Endometrial microvascular endothelial cells (primary cell): ENCODE data around the gene SH3RF3. TPM values are rescaled to one million over a fixed set of nuclear protein-coding genes. Genes with fewer than 3 reads are reported as not detected.

Experiments
- in situ Hi-C: cut with HindIII; loops from 2 replicates; pipeline ENCODE4 v1.10.0; 2017; ENCODE audit warnings: low sequenced_read_pairs, low pct_unique_long_range_greater_than_20kb; ENCODE audit errors: inconsistent ontology term
- total RNA-seq: library from RNA; depleted of rRNA; stranded (reverse); fragments of >200 nt; gene quantifications from one replicate; pipeline ENCODE4 v1.2.3, GENCODE V29; 2015; ENCODE audit errors: inconsistent ontology term

The SH3RF3 gene
- total RNA-seq, 1 donor from 2014 or later: 11.7 TPM

DNA sequence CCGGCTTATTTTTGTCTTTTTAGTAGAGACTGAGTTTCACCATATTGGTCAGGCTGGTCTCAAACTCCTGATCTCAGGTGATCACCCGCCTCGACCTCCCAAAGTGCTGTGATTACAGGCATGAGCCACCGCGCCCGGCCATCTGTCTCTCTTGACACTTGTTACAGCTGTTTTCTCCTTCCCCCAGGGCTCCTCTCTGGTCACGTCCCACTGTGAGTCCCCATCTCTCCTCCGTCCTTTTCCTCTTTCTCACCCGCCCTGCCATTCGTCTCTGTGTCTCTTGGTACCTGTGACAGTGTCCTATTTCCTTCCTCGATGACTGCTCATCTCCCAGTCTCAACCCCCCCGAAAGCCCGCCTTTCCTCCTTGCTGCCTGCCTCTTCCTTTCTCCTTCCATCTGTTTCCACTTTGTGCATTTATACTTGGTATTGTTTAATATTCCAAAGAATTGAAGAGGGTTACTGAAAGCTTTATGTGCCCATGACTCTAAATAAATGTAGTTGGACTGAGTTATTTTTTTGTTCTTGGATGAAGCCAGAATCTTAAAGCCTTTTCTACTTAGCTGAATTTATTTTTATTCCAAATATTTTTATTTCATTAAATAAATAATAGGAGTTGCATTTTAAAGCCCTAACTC lies 241.5 kb downstream of the SH3RF3 start:
- in situ Hi-C loops: no loop called here

DNA sequence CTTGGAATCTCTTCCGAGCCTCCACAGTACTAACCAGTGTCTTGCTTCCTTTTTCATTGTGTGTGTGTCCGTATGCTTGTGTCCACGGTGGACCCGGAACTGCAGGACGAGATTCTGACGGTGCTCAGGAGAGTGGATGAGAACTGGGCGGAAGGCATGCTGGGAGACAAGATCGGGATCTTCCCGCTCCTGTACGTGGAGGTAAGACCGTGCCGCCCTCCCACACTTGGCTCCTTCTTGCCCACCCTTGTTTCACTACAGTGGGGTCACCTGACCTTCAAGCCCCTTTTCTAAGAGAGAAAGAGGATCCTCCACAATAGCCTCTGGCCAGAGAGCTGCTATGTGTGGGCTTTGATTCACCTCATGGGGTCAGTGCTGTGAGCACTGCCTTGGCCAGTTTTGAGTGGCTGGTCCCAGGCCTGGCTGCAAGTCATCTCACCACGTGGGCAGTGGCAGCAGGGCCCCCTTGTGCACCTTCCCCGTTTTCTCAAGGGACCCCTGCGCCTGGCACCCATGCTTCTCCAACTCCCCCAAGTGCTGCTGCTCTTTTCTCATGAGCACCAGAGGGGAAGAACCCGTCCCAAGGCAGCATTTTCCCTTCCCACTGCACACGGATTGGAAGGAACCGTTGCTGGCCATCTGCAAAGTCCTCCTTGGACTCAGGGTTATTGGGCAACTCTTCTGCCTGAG lies 242.6 kb downstream of the SH3RF3 start:
- in situ Hi-C loops: no loop called here

DNA sequence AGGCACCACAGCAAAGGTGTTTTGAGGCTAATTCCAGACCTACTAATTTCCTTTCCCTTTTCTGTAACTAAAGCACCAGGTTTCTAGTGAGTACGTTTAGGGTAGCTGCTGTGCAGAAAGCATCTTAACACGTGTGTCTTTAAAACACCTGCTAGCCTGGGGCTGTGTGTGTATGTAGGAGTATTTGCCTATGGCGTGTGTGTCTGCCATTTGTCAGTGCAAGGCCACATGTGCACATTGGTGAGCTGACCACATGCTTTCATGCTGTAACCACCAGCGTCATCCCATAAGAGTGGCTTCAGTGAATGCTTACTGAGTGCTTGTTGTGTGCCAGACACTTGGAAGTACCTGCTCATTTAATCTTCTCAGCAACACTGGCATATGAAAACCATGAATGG lies 243.2 kb downstream of the SH3RF3 start:
- in situ Hi-C loops: no loop called here

DNA sequence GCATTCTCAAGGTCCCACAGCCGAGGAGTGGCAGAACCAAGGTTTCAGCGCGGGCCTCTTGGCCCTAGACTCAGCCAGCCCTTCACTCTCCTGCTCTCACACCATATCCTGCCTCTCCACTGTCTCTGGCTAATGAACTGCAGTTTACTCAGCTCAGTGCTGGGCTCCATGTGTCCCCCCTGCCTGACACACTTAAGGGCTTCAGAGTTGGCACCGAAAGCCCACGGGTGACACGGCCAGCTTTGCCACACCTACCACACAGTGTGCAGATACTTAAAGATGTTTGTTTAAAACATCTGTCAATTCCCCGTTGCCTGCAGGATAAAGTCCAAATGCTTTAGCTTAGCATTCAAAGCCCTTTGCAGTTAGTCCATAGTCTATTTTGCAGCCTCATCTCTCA lies 243.6 kb downstream of the SH3RF3 start:
- in situ Hi-C loops: no loop called here

DNA sequence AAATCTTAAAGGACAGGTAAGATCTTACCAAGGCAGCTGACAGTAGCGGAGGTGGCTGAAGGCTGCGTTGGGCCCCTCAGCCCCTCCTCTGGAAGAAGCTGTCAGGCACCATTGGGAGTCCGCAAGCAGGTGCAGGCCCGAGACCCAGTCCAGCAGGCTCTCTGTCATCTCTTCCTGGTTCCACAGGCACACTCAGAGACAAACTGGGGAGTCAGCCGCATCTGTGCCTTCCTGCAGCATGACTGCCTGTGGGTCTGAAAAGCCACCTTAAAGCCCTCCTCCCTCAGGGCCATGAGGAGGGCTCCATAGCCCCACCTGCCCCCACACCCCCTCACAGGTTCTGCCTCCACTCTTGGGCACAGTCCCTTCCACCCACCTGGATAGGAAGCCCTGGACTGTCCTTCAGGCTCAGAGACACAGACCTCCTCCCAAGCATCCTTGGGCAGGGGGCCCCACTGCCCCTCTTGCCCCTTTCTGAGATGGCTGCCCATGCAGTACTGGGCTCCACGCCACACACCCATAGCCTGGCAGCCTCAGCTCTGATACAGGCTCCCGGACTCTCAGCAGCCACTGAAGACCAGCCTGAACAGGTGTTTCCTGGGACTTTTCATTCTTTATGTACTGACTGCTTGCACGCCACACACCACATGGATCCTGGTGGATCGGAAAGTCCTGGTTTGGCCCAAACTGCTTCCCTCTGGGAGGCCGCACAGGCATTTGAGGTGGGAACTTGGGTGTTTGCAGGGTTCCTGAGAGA lies 245.0 kb downstream of the SH3RF3 start:
- in situ Hi-C loops: no loop called here

DNA sequence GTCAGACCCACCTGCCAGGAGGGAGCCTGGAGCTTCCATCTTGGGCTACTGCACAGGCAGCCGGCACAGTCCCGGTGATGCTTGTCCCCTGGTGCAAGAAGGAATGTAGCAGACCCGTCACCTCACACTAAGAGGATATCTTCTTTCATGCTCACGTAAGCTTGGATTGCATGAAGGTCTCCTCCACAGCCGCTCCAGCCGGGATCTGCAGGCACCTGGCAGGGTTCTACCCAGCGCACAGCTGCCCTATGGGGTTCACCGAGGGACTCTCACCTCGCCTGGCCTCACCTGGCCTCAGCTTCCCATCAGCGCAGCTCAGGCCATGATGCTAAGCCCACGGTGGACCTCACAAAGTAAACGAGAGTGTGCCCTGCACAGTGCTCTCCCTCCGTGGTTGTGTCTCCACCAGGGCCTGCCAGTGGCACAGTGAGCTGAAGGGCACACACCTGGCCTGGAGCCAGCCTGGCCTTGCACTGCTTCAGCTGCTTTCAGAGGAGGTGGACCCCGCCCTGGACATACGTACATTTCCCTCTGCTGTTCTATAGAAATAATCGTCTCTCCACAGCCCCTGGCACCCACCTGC lies 245.6 kb downstream of the SH3RF3 start:
- in situ Hi-C loops: no loop called here

DNA sequence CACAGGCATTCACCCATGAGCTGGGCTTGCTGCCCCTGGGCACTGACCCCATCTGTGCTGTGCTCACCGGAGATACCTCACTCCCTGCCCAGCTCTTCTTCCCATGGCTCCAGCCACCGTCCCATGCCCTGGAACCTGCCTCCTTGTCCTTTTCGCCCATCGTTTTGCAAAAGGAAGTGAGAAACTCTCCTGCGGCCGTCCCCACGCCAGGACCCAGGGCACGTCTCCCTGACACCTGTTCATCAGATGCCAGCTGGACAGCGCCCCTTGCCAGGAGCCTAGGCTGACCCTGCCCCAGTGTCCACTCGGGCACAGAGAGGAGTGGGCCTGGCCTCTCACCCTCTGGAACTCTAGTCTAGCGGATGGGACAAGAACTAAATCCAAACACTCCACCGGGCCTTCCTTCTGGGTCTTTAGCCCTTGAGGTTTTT lies 246.1 kb downstream of the SH3RF3 start:
- in situ Hi-C loops: no loop called here

DNA sequence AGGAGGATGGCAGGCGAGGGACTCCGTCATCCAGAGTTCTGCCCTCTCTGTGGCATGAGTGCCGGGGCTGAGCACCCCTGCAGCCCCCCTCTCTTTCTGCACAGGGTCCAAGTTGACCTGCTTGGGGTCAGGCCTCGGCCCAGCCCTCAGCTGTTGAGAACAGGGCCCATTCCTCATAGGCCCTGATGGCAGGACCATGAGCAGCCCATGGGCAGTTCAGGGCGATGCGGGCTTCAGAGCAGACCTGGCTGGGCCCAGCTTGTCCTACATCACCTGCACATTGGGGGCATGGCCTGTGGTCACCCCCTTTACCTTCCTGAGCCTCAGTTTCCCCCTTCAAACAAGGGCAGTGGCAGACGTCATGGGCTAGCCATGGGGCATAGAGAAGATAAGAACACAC lies 246.7 kb downstream of the SH3RF3 start:
- in situ Hi-C loops: no loop called here

DNA sequence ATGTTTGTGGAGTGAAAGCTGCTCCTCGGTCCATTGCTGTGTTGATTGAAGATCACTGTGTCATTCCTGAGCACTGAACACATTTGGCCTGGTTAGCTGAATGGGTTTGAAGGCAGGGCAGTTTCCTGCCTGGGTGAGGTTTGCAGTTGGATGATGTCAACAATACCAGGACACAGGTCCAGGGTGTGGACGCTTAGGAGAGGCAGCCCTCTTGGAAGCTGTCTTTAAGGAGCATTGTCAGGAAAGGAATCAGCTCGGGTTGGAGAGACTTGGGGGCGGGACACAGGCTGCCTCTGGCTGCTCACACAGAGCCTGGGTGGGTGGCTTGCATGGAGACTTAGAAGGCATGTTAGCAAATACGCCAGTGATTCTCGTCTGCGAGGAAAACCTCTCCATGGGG lies 247.1 kb downstream of the SH3RF3 start:
- in situ Hi-C loops: no loop called here

DNA sequence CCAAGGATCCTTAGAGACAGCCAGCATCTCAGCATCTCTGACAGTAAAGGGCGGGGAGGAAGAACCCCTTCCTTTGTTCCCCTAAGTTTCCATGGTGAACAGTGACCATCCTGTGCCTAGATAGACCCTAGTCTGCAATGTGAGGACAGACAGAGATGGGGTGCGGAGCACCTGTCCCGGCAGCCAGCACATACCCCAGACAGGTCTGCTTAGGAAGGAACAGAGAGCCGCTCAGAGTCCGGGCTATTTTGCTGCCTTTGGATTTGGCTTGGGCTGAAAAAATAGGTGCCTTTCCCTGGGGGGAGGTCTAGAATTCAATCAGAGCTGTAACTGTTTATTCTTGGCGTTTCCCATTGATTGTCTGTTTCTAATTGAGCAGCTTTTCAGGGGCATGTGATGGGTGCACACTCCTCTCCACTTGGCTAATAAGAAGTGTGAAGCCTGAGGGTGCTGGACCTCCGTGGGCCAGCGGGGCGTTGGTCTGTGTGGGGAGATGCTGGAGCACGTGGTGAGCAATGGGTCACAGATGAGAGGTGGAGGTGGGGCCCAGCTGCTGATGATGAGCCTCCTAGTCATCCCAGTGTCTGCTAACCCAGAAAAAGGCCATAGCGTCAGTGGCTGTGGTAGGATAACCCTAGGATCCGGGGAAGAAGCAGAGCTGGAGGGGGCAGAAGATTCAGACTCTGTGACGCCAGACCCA lies 247.9 kb downstream of the SH3RF3 start:
- in situ Hi-C loops: no loop called here

DNA sequence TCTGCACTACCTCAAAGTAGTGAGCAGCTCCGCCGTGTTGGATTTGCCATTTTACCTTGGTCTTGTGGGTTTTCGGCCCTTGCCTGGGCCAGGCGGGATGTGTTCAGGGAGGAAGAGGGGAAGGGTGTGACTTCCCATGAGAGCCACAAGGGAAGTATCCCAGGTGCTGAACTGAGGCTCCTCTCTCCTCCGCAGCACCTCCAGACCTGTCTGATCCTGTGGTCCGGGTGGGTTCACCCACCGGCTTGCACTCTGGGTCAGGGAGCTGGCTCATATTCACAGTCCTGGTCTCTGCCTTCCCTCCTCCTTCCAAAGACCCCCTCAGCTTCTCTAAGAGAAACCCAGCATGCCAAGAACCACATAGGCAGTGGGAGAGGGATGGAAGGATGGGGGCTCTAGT lies 249.0 kb downstream of the SH3RF3 start:
- in situ Hi-C loops: no loop called here

DNA sequence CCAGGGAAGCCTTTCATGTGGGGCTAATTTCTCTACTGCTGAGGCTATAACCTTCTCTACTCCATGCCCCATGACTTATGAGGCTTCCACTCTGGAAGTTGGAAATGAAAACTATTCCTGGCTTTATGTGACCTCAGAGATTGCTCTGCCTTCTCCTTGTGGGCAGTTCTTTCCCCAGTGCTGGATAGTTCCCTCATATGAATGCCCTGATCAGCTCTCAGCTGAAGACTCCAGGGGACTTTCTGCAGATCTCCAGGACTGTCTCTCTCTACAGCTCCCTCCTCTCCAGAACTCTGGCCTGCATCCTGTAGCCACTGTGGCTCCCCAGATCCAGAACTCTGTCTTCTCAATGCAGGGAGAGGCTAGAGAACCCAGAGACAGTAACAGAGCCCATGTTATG lies 249.7 kb downstream of the SH3RF3 start:
- in situ Hi-C loops: no loop called here

DNA sequence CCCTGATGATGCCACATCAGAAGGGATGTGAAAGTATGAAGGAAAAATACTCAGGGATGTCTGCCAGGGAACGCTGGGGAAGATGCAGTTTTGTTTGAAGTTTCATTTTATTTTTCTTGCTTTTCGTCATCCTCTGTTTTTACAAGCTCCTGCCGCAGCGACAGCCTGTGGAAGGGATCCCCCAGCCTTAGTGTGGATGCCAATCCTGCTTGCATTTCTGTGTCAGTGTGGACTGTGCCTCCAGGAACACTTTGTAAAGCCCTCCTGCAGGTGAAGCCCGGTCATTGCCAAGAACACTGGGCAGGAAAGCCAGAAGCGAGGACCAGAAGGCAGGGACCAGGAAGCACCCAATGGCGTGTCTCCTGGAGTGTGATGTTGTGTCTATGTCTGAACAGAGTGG lies 250.5 kb downstream of the SH3RF3 start:
- in situ Hi-C loops: no loop called here

DNA sequence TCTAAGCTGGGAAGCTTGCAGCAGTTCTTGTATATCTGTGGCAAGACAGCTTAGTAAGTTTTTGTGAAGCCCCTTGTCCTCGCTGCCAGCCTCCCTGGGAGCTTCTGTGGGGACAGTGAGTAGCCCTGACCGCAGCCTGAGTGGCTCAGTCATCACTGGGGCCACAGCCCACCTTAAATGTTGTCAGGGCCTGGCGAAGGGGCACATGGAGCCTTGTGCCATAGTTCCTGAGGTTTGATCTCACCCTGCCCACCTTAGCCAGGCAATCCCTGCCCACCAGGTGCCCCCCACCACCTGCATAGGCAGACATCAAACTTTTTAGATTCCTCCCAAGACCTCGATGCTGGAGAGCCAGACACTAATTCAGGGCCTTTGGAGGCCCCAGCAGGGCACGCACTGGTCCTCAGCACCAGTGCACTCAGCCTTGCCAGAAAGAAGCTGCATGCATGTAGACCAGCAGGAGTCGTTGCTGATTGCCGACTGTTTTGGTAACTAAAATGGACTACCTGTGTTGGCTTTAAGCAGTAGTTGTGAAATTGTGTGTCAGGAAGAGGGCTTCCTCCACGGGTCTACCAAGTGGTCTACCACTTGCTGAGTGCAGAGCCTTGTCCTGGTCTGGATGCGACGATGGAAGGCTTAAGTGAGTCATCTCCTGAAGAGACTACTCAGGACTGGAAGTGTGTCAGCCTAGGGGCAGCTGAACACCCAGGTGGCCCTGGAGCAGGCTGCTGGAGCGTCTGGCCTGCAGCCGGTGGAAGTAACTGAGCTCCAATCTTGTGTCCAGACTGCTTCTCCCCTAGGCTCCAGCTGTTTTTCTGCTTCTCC lies 251.7 kb downstream of the SH3RF3 start:
- in situ Hi-C loops: no loop called here

DNA sequence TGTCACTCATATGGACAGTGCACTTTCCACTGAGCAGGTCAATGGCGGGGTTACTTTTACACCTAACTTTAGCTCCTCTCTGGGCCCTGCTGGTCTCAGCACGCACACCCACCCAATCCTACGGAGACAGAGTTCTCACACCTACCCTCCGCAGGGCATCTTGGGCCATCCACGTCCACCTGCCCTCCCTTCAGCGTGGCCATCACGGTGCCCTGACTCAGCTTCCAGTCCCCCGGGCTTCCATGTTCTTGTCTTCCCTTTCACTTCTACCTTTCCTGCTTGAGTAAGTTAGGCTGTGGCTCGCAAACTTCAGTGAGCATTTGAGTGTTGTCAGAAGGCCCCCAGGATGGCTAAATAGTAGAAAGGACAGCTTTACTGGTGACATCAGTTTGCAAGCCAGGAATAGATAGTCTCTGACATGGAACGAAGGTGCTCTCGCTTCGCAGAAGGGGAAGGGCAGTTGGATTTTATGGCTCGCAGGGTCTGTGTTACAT lies 252.4 kb downstream of the SH3RF3 start:
- in situ Hi-C loops: no loop called here

DNA sequence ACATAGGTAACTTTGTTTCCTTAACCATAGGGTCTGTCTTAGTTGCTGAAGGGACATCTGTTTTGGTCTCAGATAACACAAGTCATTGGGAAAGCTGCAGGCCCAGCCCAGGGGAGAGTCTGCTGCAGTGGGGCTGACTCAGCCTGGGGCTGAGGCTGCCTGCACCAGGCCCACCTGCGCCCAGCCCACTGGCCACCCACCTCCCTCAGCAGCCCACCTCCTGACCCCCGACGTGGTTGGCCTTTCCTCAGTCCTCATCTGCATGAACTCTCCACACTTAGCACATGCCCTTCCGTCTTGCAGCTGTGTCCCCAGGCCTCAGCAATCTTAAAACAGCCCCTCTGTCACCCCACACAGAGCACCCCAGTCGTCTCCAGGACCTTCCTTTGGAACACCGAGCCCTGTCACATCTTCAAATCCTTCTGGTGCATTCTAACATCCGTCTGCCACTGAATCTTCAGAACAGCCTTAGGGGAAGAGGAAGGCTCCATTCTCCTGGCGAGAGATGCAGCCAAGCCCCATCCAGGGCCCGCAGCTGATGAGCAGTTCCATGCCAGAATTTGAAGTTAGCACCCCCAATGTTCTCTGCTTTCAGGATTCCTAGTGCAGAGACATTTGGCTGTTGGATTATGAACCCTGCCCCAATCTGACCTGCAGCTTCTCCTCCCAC lies 253.4 kb downstream of the SH3RF3 start:
- in situ Hi-C loops: no loop called here

DNA sequence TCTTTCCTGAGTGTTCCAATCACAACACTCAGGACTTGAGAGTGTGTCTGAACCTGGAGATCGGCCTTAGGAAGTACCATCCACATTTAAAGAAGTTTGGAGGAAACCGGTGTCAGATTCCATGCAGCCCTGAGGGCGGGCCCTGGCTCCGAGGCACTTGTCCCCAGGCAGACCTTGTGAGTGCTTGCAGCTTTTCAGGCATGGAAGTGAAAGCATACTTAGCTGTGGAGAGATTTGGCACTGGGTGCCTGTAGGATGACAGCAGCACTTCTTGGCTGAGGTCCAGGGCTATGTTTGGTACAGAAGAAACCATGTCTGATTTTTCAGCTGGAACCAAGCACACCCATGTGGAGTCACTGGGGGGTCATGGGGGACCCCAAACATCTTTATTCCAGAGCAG lies 253.9 kb downstream of the SH3RF3 start:
- in situ Hi-C loops: no loop called here
